Neural cell (in vitro differentiated cells): ENCODE measurements around the gene VASN. TPM values are rescaled to one million over a fixed set of nuclear protein-coding genes. Genes with fewer than 3 reads are reported as not detected.

Source experiments
- H2AFZ ChIP-seq: fragments of 200-600, 300-800 bp; sonication (generic), shearing (Covaris generic); 2 replicates; pipeline ENCODE4 v1.6.0; 2014; ENCODE audit warnings: low read depth, mild to moderate bottlenecking, antibody characterized with exemption, low read length, moderate library complexity
- H3F3A ChIP-seq: fragments of 200-600 bp; shearing (Covaris generic); 2 replicates; pipeline ENCODE4 v1.6.1; 2016; ENCODE audit warnings: mild to moderate bottlenecking, moderate library complexity, mixed read lengths, antibody characterized with exemption, low read length; ENCODE audit not compliant: insufficient read depth, poor library complexity, severe bottlenecking
- H3K27ac ChIP-seq: fragments of 200-600, 300-800 bp; sonication (generic), shearing (Covaris generic); 2 replicates; pipeline ENCODE4 v1.5.1; 2014; ENCODE audit warnings: mild to moderate bottlenecking, low read length, moderate library complexity
- H3K27me3 ChIP-seq: fragments of 300-800, 200-600 bp; sonication (generic), shearing (Covaris generic); 2 replicates; pipeline ENCODE4 v1.6.0; 2014; ENCODE audit warnings: mild to moderate bottlenecking, low read depth, low read length, moderate library complexity; ENCODE audit not compliant: insufficient read depth
- H3K36me3 ChIP-seq: fragments of 300-800, 200-600 bp; sonication (generic), shearing (Covaris generic); 2 replicates; pipeline ENCODE4 v1.5.1; 2014; ENCODE audit warnings: mild to moderate bottlenecking, antibody characterized with exemption, low read length, moderate library complexity; ENCODE audit not compliant: insufficient read depth
- H3K4me2 ChIP-seq: fragments of 300-800, 200-600 bp; sonication (generic), shearing (Covaris generic); 2 replicates; pipeline ENCODE4 v1.6.0; 2014; ENCODE audit warnings: mild to moderate bottlenecking, low read length
- H3K4me3 ChIP-seq: fragments of 300-800, 200-600 bp; sonication (generic), shearing (Covaris generic); 2 replicates; pipeline ENCODE4 v1.5.1; 2014; ENCODE audit warnings: mild to moderate bottlenecking, low read length, moderate library complexity
- H3K79me2 ChIP-seq: fragments of 200-600 bp; shearing (Covaris generic); replicated peaks from 2 replicates; pipeline ENCODE4 v1.6.0; 2014; ENCODE audit warnings: mild to moderate bottlenecking, low read length, moderate library complexity; ENCODE audit not compliant: insufficient read depth
- H3K9ac ChIP-seq: fragments of 300-800, 200-600 bp; sonication (generic), shearing (Covaris generic); 2 replicates; pipeline ENCODE4 v1.6.1; 2016; ENCODE audit warnings: mild to moderate bottlenecking, low read length, mixed read lengths
- H3K9me2 ChIP-seq: fragments of 200-600 bp; shearing (Covaris generic); 2 replicates; pipeline ENCODE4 v1.6.1; 2016; ENCODE audit warnings: mild to moderate bottlenecking, low read length, mixed read lengths; ENCODE audit not compliant: insufficient read depth
- H3K9me3 ChIP-seq: fragments of 200-600, 300-800 bp; sonication (generic), shearing (Covaris generic); 2 replicates; pipeline ENCODE4 v1.6.1; 2016; ENCODE audit warnings: mild to moderate bottlenecking, mixed run types, low read length, moderate library complexity, mixed read lengths
- H4K20me1 ChIP-seq: fragments of 200-600 bp; shearing (Covaris generic); 2 replicates; pipeline ENCODE4 v1.6.1; 2016; ENCODE audit warnings: mild to moderate bottlenecking, mixed run types; ENCODE audit not compliant: insufficient read depth
- EP300 ChIP-seq: fragments of 450-650 bp; conservative IDR thresholded peaks from 2 replicates; pipeline ENCODE4 v1.6.1; 2014; ENCODE audit warnings: antibody characterized with exemption, mild to moderate bottlenecking, moderate library complexity; ENCODE audit not compliant: poor library complexity, severe bottlenecking
- EZH2 ChIP-seq: fragments of 200-600, 300-800 bp; shearing (Covaris generic), sonication (generic); IDR thresholded peaks from 2 replicates; pipeline ENCODE4 v1.6.1; 2014; ENCODE audit warnings: antibody characterized with exemption, low read length, borderline replicate concordance, mild to moderate bottlenecking; ENCODE audit not compliant: insufficient read depth, poor library complexity, severe bottlenecking
- MXI1 ChIP-seq: fragments of 450-650 bp; conservative IDR thresholded peaks from 2 replicates; pipeline ENCODE4 v1.6.1; 2014; ENCODE audit warnings: antibody characterized with exemption, mild to moderate bottlenecking; ENCODE audit not compliant: poor library complexity, severe bottlenecking
- POLR2AphosphoS5 ChIP-seq: IDR thresholded peaks from 2 replicates; pipeline ENCODE4 v1.6.1; 2012
- RAD21 ChIP-seq: fragments of 450-650 bp; conservative IDR thresholded peaks from 2 replicates; pipeline ENCODE4 v1.6.1; 2014; ENCODE audit warnings: antibody characterized with exemption, mild to moderate bottlenecking, moderate library complexity
- SMC3 ChIP-seq: fragments of 450-650 bp; conservative IDR thresholded peaks from 2 replicates; pipeline ENCODE4 v1.6.1; 2014; ENCODE audit warnings: antibody characterized with exemption, mild to moderate bottlenecking, moderate library complexity; ENCODE audit not compliant: poor library complexity
- TAF1 ChIP-seq: IDR thresholded peaks from 2 replicates; pipeline ENCODE4 v1.6.1; 2012; ENCODE audit warnings: low read depth
- polyA plus RNA-seq: library from polyadenylated mRNA; depleted of rRNA; stranded (reverse); fragments of >200 nt; gene quantifications from 2 replicates; pipeline ENCODE4 v1.2.3, GENCODE V29; 2014
- TF ChIP-seq, protein P1 (sequence below): fragments of 450-650 bp; IDR thresholded peaks from 2 replicates; pipeline ENCODE4 v1.5.1; 2014; ENCODE audit warnings: antibody characterized with exemption, mild to moderate bottlenecking, moderate library complexity; ENCODE audit not compliant: poor library complexity, severe bottlenecking
- TF ChIP-seq, protein P2 (sequence below): IDR thresholded peaks from 2 replicates; pipeline ENCODE4 v1.6.1; 2012; ENCODE audit warnings: borderline replicate concordance

VASN gene
- polyA plus RNA-seq, 1 donor from 2014 or later: 0.57 TPM

DNA sequence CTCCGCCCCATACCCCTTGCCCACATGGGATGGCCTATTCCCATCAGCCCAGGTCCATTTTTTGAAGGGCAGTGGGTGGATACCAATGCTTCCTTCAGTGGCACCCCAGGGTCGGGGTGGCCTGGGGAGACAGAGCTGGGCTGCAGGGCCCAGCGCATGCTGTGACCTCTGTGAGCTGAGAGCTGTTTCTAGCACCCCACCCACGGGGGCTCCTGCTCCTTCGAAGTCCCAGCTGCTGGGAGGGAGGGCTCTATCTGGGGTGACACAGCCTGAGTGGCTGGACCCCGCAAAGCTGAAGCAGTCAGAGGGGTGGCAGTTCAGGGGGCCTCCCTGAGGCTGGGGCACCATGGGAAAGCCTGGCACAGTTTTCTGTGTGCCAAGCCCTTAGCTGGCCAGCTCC, 31.2 kb upstream of the VASN start:
- TF ChIP-seq POLR2AphosphoS5 (no peak), EP300 (no peak), TAF1 (no peak), MXI1 (no peak), EZH2 (no peak), SMC3 (no peak), RAD21 (no peak)
- TF ChIP-seq, protein P1, sequence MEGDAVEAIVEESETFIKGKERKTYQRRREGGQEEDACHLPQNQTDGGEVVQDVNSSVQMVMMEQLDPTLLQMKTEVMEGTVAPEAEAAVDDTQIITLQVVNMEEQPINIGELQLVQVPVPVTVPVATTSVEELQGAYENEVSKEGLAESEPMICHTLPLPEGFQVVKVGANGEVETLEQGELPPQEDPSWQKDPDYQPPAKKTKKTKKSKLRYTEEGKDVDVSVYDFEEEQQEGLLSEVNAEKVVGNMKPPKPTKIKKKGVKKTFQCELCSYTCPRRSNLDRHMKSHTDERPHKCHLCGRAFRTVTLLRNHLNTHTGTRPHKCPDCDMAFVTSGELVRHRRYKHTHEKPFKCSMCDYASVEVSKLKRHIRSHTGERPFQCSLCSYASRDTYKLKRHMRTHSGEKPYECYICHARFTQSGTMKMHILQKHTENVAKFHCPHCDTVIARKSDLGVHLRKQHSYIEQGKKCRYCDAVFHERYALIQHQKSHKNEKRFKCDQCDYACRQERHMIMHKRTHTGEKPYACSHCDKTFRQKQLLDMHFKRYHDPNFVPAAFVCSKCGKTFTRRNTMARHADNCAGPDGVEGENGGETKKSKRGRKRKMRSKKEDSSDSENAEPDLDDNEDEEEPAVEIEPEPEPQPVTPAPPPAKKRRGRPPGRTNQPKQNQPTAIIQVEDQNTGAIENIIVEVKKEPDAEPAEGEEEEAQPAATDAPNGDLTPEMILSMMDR: no peak
- TF ChIP-seq, protein P2, sequence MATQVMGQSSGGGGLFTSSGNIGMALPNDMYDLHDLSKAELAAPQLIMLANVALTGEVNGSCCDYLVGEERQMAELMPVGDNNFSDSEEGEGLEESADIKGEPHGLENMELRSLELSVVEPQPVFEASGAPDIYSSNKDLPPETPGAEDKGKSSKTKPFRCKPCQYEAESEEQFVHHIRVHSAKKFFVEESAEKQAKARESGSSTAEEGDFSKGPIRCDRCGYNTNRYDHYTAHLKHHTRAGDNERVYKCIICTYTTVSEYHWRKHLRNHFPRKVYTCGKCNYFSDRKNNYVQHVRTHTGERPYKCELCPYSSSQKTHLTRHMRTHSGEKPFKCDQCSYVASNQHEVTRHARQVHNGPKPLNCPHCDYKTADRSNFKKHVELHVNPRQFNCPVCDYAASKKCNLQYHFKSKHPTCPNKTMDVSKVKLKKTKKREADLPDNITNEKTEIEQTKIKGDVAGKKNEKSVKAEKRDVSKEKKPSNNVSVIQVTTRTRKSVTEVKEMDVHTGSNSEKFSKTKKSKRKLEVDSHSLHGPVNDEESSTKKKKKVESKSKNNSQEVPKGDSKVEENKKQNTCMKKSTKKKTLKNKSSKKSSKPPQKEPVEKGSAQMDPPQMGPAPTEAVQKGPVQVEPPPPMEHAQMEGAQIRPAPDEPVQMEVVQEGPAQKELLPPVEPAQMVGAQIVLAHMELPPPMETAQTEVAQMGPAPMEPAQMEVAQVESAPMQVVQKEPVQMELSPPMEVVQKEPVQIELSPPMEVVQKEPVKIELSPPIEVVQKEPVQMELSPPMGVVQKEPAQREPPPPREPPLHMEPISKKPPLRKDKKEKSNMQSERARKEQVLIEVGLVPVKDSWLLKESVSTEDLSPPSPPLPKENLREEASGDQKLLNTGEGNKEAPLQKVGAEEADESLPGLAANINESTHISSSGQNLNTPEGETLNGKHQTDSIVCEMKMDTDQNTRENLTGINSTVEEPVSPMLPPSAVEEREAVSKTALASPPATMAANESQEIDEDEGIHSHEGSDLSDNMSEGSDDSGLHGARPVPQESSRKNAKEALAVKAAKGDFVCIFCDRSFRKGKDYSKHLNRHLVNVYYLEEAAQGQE: no peak
- no peak overlapping the region for H3K4me2 ChIP-seq
- H3K9me2 ChIP-seq: no peaks in the 10 kb centered on the region
- no peak overlapping the region for H2AFZ ChIP-seq
- no peak overlapping the region for H3K9ac ChIP-seq
- H4K20me1 ChIP-seq: no peaks in the 10 kb centered on the region
- no peak overlapping the region for H3K27ac ChIP-seq
- no peaks in the 10 kb centered on the region for H3K27me3 ChIP-seq
- H3K36me3 ChIP-seq: no peaks in the 10 kb centered on the region
- H3K9me3 ChIP-seq: no peaks in the 10 kb centered on the region
- no peaks in the 10 kb centered on the region for H3F3A ChIP-seq
- no peaks in the 10 kb centered on the region for H3K79me2 ChIP-seq
- H3K4me3 ChIP-seq: no peak overlapping the region

DNA sequence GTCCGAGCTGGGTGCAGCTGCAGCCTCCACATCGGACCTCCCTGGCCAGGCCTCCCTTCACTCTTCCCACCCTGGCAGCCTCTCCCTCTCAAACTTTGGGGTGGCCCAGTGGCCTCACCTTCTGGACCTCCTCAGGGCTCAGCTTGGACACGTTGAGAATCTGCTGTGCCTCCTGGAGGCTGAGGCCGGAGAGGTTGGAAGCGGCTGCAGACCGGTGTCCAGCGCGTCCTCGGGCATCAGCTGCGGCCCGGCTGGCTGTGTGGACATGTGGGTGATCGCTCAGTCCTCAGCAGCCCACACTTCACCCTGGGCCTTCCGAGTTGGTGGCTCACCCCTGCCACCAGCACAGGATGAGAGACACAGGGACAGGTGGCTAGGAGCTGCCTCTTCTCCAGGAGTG, 30.4 kb upstream of the VASN start:
- TF ChIP-seq TAF1 (no peak), SMC3 (no peak), POLR2AphosphoS5 (no peak), MXI1 (no peak)
- TF ChIP-seq, protein P1: no peak
- TF ChIP-seq, protein P2: no peak
- no peaks in the 10 kb centered on the region for H3K27me3 ChIP-seq
- H3K9ac ChIP-seq: no peak overlapping the region
- peaks cover under 1% of the 10 kb centered on the region for H3K79me2 ChIP-seq
- no peaks in the 10 kb centered on the region for H3K36me3 ChIP-seq
- no peak overlapping the region for H3K4me3 ChIP-seq
- no peaks in the 10 kb centered on the region for H3K9me3 ChIP-seq
- H4K20me1 ChIP-seq: no peaks in the 10 kb centered on the region
- no peak overlapping the region for H2AFZ ChIP-seq
- no peaks in the 10 kb centered on the region for H3K9me2 ChIP-seq
- H3F3A ChIP-seq: no peaks in the 10 kb centered on the region
- H3K4me2 ChIP-seq: no peak overlapping the region
- no peak overlapping the region for H3K27ac ChIP-seq
